ENCODE results near the gene TBX1. TPM values are rescaled to one million over a fixed set of nuclear protein-coding genes. Genes with fewer than 3 reads are reported as not detected.

The TBX1 gene
- total RNA-seq, 4 donors from 2014 or later = 0.65 to 2.7 TPM; not detected in 2

DNA sequence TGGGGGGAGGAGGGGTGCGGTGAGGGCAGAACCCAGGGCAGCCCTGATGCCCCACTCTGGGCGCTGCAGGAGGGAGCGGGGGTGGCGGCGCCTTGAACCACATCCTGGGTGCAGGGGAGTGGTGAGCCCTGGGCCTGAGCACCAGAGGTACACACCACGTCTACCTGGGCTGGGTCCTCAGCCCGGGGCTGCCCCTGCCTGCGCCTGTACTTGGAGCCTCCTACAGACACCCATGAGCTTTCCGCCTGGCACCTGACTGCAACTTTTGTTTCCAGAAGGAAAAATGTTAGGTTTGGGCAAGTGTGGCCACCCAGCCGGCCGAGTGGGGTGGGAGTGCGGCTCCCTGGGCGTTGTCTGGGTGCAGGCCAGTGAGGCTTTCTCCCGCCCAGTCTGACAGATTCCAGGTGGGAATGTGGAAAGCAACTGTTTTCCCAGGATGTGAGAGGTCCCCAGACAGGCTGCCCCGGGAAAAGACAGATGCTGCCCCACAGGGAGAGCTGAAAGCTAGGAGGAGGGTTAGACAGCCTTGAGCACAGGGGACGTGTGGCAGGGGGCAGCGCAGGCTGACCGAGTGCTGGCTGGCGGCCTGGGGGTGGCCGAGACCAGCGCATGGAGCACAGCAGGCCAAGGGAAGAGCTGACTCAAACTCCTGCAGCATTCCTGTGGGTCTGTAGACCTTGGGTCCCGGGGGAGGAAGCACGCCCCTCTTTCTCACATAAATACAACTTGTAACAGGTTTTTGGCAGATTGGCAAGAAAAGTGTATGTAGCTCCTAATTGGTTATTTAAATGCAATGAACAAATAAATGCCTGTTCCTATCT, 50.0 kb downstream of the TBX1 start:
- DNase-seq (ENCODE audit: low spot score) = no peak
- peak; percentile 61 for ATAC-seq (ENCODE audit: low FRiP score)

GRCh38 chr22:19811211-19811621, 50.6 kb downstream of the TBX1 start:
- DNase-seq (ENCODE audit: low spot score) (no peak), ATAC-seq (ENCODE audit: low FRiP score) (peak; percentile 5)
- TF ChIP-seq CTCF (IDR thresholded peaks at IDR 0.05) = no peak

More for the DNA sequence above, 50.0 kb downstream of the TBX1 start:
- no peak for TF ChIP-seq CTCF (IDR thresholded peaks at IDR 0.05)

GRCh38 chr22:19811811-19812771, 51.5 kb downstream of the TBX1 start:
- ATAC-seq (ENCODE audit: low FRiP score) (no peak), DNase-seq (ENCODE audit: low spot score) (no peak)
- no peak for TF ChIP-seq CTCF (IDR thresholded peaks at IDR 0.05)

DNA sequence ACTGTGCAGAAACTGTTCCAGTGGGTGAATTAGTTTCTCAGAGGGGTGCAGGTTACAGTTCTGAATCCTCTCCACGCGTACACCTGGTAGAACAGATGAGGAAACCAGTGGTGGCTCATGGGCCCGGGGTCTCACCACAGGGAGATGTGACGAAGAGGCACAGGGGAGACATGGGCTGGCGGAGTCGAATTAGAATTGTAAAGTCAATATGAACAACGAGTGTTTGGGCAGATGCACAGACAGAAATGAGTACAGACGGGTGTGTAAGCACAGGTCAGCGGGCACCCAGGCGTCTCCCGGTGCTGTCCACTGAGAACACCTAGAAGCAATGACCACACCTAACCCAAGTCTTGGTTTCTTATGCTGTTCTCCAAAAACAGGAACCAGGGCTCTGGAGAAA, 52.3 kb downstream of the TBX1 start:
- TF ChIP-seq CTCF (IDR thresholded peaks at IDR 0.05) = no peak
- DNase-seq (ENCODE audit: low spot score) (no peak), ATAC-seq (ENCODE audit: low FRiP score) (no peak)

- no peak for TF ChIP-seq CTCF (IDR thresholded peaks at IDR 0.05)
- DNase-seq (ENCODE audit: low spot score) (no peak), ATAC-seq (ENCODE audit: low FRiP score) (no peak)
Measured at GRCh38 chr22:19814428-19814827, 53.9 kb downstream of the TBX1 start.

GRCh38 chr22:19815093-19815822, 54.7 kb downstream of the TBX1 start:
- no peak for DNase-seq (ENCODE audit: low spot score)
- TF ChIP-seq CTCF (IDR thresholded peaks at IDR 0.05) = no peak
- no peak for ATAC-seq (ENCODE audit: low FRiP score)

Measured in omental fat pad (tissue), 4 donors.